Ishikawa (cell line): ENCODE data around the gene MLLT1.

ENCODE experiments used
- CEBPB ChIP-seq: IDR thresholded peaks from 2 replicates; pipeline ENCODE4 v1.6.1; 2012
- EGR1 ChIP-seq: IDR thresholded peaks from 2 replicates; pipeline ENCODE4 v1.6.1; 2012
- EP300 ChIP-seq: IDR thresholded peaks from 2 replicates; pipeline ENCODE4 v1.6.1; 2012; ENCODE audit warnings: borderline replicate concordance
- NFIC ChIP-seq: IDR thresholded peaks from 2 replicates; pipeline ENCODE4 v1.6.1; 2012
- RAD21 ChIP-seq: IDR thresholded peaks from 2 replicates; pipeline ENCODE4 v1.6.1; 2012; ENCODE audit warnings: low read depth
- REST ChIP-seq: IDR thresholded peaks from 2 replicates; pipeline ENCODE4 v1.6.1; 2012; ENCODE audit warnings: low read depth, mild to moderate bottlenecking
- TAF1 ChIP-seq: IDR thresholded peaks from 2 replicates; pipeline ENCODE4 v1.6.1; 2012; ENCODE audit warnings: low read depth, mild to moderate bottlenecking
- TEAD4 ChIP-seq: IDR thresholded peaks from 2 replicates; pipeline ENCODE4 v1.6.1; 2012

GRCh38 chr19:6242677-6243076 is 37.1 kb downstream of the MLLT1 start:
- no peak for TF ChIP-seq EP300
- no peak for TF ChIP-seq RAD21
- no peak for TF ChIP-seq TEAD4
- TF ChIP-seq EGR1: no peak
- TF ChIP-seq NFIC: no peak
- TF ChIP-seq REST: no peak
- no peak for TF ChIP-seq TAF1
- TF ChIP-seq CEBPB: no peak
